ENCODE measurements around the gene RFX4. TPM values are rescaled to one million over a fixed set of nuclear protein-coding genes. Genes with fewer than 3 reads are reported as not detected.

Gene RFX4
- total and polyA plus RNA-seq, 2 donors (not counting 3 experiments of a cell fraction or from before 2014, with no cell fraction given), result not detected

DNA sequence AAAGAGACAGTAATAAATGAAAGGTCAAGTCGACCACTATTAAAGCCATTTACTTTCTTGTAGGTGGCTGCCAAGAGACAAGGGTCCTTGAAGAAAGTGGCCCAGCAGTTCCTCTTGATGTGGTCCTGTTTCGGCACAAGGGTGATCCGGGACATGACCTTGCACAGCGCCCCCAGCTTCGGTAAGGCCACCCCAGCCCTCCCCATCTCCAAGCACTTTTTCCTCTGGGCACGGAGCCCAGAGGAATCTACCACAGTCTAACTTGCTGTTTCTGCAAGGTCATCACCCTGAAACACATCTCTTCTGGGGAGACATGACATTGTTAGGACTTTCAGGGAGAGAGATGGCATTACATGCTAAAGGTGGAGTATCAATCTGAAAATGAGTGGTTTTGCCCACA, 137.9 kb downstream of the RFX4 start:
- Histone ChIP-seq H3K36me3 (ENCODE audit: control insufficient read depth in 2 of 2, extremely low read depth in 1 of 2, insufficient read depth in 2 of 2, low read length in 2 of 2) (no peaks in the 10 kb centered on the region), H3K27ac (ENCODE audit: insufficient read depth, low read depth, low read length) (no peak overlapping the region), H3K79me2 (ENCODE audit: control insufficient read depth, insufficient read depth, low read length) (no peaks in the 10 kb centered on the region), H3K9me1 (replicated peaks; ENCODE audit: control insufficient read depth, extremely low read depth, insufficient read depth, low read length) (no peaks in the 10 kb centered on the region), H3K9me3 (replicated peaks; ENCODE audit: control insufficient read depth, insufficient read depth, low read length) (no peaks in the 10 kb centered on the region), H3K4me2 (ENCODE audit: insufficient read depth, low read length) (no peak overlapping the region), H3K27me3 (ENCODE audit: control insufficient read depth in 2 of 2, insufficient read depth in 2 of 2, low read length in 2 of 2) (peaks cover 5 to 7% of the 10 kb centered on the region in 2 experiments), H3K4me3 (replicated peaks in 1 of 3; ENCODE audit: insufficient read depth in 1 of 3, low read depth in 1 of 3, low read length in 3 of 3) (no peak overlapping the region), H3K9ac (replicated peaks; ENCODE audit: extremely low read depth, insufficient read depth, low read length) (no peak overlapping the region), H3K4me1 (ENCODE audit: control insufficient read depth, extremely low read depth, insufficient read depth, low read length) (no peaks in the 10 kb centered on the region), H2AFZ (ENCODE audit: low read depth, low read length) (no peak overlapping the region), H4K20me1 (replicated peaks; ENCODE audit: control insufficient read depth, extremely low read depth, insufficient read depth, low read length) (no peaks in the 10 kb centered on the region)
- ChIA-PET POLR2A (no interaction called here), CTCF (no interaction called here)
- no peak for TF ChIP-seq POLR2A (IDR thresholded peaks at IDR 0.05; ENCODE audit: low read depth, low read length)
- no peak for TF ChIP-seq MYC (IDR thresholded peaks at IDR 0.05; ENCODE audit: low read depth, low read length)
- no peak for TF ChIP-seq JUN (IDR thresholded peaks at IDR 0.05; ENCODE audit: borderline replicate concordance, insufficient read depth, insufficient read length, low read depth)
- no peak for TF ChIP-seq FOS (IDR thresholded peaks at IDR 0.05; ENCODE audit: borderline replicate concordance, insufficient read depth, low read length)
- TF ChIP-seq, protein P1, sequence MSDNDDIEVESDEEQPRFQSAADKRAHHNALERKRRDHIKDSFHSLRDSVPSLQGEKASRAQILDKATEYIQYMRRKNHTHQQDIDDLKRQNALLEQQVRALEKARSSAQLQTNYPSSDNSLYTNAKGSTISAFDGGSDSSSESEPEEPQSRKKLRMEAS (IDR thresholded peaks at IDR 0.05; ENCODE audit: insufficient read depth, insufficient read length), result no peak
- TF ChIP-seq POLR2AphosphoS5 (IDR thresholded peaks at IDR 0.05; ENCODE audit: insufficient read depth, low read depth, low read length), result no peak
- TF ChIP-seq GATA2 (IDR thresholded peaks at IDR 0.05; ENCODE audit: insufficient read depth, insufficient read length, low read depth, low read length), result no peak
- no peak for TF ChIP-seq EZH2 (IDR thresholded peaks at IDR 0.05; ENCODE audit: borderline replicate concordance, low read depth, low read length, severe bottlenecking)
- TF ChIP-seq, protein P2, sequence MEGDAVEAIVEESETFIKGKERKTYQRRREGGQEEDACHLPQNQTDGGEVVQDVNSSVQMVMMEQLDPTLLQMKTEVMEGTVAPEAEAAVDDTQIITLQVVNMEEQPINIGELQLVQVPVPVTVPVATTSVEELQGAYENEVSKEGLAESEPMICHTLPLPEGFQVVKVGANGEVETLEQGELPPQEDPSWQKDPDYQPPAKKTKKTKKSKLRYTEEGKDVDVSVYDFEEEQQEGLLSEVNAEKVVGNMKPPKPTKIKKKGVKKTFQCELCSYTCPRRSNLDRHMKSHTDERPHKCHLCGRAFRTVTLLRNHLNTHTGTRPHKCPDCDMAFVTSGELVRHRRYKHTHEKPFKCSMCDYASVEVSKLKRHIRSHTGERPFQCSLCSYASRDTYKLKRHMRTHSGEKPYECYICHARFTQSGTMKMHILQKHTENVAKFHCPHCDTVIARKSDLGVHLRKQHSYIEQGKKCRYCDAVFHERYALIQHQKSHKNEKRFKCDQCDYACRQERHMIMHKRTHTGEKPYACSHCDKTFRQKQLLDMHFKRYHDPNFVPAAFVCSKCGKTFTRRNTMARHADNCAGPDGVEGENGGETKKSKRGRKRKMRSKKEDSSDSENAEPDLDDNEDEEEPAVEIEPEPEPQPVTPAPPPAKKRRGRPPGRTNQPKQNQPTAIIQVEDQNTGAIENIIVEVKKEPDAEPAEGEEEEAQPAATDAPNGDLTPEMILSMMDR (IDR thresholded peaks at IDR 0.05; ENCODE audit: extremely low read depth in 1 of 2, insufficient read depth in 1 of 2, low read depth in 1 of 2, low read length in 2 of 2), result no peak
- no TSS peak for BruUV-seq (replicated peaks)
- FAIRE-seq (no peak), DNase-seq (ENCODE audit: low read depth, low spot score) (no peak)
- intact Hi-C loops (cut with micrococcal nuclease) (no loop called here), dilution Hi-C loops (cut with MboI; ENCODE audit: extremely low pct_ligation_motif_present, low sequenced_read_pairs) (no loop called here)

Data from endothelial cell of umbilical vein (primary cell).